Epidermal melanocyte (primary cell): ENCODE measurements around the gene PIGM.
A peak's percentile ranks its signal among the peaks of the same experiment; 100 is the strongest.

ENCODE experiments used
- DNase-seq: peaks from one replicate; pipeline ENCODE4 v3.0.0; 2011; ENCODE audit warnings: low spot score; ENCODE audit not compliant: insufficient read length

Gene PIGM

GRCh38 chr1:160031365-160032164 lies at the start of gene PIGM:
PIGM (minus strand) TSS chr1:160031990; CDS start chr1:160031739, 251 bp downstream.
- DNase-seq, result peak; percentile 84

- no peak for DNase-seq
Observed at GRCh38 chr1:160081261-160081936, 49.6 kb upstream of the PIGM start, which contains the start of gene KCNJ9. KCNJ9 (plus strand) TSS chr1:160081538; CDS start chr1:160084031, 2,493 bp downstream.

GRCh38 chr1:160080381-160081100 lies 48.8 kb upstream of the PIGM start:
- DNase-seq, result no peak

GRCh38 chr1:160079448-160079847 lies 47.7 kb upstream of the PIGM start:
- DNase-seq, result no peak

GRCh38 chr1:160078512-160079195 lies 46.9 kb upstream of the PIGM start:
- DNase-seq, result peak; percentile 60

- DNase-seq, result no peak
Observed at GRCh38 chr1:160077486-160077885, 45.7 kb upstream of the PIGM start.

- no peak for DNase-seq
Observed at GRCh38 chr1:160076295-160076694, 44.5 kb upstream of the PIGM start.

GRCh38 chr1:160075836-160076235 lies 44.0 kb upstream of the PIGM start:
- DNase-seq, result no peak

GRCh38 chr1:160074865-160075264 lies 43.1 kb upstream of the PIGM start:
- DNase-seq, result no peak

- no peak for DNase-seq
Observed at GRCh38 chr1:160071289-160071688, 39.5 kb upstream of the PIGM start.

- peak; percentile 52 for DNase-seq
Observed at GRCh38 chr1:160070243-160071163, 38.7 kb upstream of the PIGM start.

- no peak for DNase-seq
Observed at GRCh38 chr1:160069460-160070231, 37.9 kb upstream of the PIGM start, which contains the start of gene KCNJ10. KCNJ10 (minus strand) TSS chr1:160070160; CDS start chr1:160042532, 27,628 bp downstream.

GRCh38 chr1:160068225-160068624 lies 36.4 kb upstream of the PIGM start:
- DNase-seq, result no peak

GRCh38 chr1:160066829-160067745 lies 35.3 kb upstream of the PIGM start:
- no peak for DNase-seq

GRCh38 chr1:160064746-160065145 lies 33.0 kb upstream of the PIGM start:
- DNase-seq, result no peak

GRCh38 chr1:160064164-160064563 lies 32.4 kb upstream of the PIGM start:
- DNase-seq, result no peak

- DNase-seq, result no peak
Observed at GRCh38 chr1:160063176-160063575, 31.4 kb upstream of the PIGM start.

GRCh38 chr1:160062230-160062532 lies 30.4 kb upstream of the PIGM start:
- no peak for DNase-seq
